Measurements from ENCODE around the gene PCBP3.

The PCBP3 gene

DNA sequence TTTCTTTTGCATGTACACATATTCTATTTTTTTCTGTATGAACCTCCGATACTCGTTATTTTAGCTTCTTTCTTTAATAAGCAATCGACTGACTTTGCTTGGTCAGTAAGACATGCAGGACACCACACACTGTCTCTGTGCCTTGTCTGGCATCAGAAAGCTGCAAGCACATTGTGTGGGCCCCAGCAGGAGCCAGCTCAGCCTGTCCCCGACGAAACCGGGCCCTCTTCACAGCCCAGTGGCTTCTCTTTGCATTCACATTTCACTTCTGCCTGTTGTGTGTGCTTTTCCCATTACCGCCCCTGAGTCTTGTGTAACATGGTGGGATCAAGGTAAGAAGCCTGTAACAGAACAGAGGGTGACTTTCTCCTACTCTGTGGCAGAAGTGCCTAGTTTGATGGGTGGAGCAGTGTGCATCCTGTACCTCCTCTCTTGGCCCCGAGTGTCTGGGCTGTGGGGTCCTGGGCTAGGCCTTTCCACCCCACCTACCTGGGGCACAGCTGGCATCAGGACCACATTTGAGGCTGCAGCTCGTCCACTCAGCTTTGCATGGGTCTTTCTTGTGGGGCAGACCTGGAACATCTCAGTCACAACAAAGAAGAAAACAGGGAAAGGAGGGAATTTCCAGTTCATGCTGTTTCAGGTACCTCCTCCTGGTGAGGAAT is 219.2 kb downstream of the PCBP3 start:
- no peak for DNase-seq (ENCODE audit: low read depth)

- no peak for DNase-seq (ENCODE audit: low read depth)
Measured at GRCh38 chr21:45863267-45863666, 219.7 kb downstream of the PCBP3 start.

DNA sequence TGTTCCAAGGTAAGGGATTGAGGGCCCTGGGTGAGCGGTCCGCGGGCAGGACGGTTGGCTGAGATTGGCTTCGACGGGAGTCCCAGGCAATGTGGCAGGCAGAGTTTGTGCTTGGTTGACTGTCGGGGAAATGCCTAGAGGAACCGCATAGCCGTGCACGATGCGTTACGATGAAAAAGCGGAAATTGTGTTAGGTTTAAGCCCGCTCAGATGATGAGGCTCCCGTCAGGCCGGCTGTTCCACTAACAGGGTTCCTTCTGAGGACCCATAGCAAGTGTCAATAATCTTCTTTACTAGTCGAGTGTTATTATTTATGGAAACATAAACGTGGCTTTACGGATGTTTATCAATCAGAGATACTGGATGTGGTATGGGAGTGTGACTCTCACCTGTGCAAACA is 220.2 kb downstream of the PCBP3 start:
- DNase-seq (ENCODE audit: low read depth): no peak

DNA sequence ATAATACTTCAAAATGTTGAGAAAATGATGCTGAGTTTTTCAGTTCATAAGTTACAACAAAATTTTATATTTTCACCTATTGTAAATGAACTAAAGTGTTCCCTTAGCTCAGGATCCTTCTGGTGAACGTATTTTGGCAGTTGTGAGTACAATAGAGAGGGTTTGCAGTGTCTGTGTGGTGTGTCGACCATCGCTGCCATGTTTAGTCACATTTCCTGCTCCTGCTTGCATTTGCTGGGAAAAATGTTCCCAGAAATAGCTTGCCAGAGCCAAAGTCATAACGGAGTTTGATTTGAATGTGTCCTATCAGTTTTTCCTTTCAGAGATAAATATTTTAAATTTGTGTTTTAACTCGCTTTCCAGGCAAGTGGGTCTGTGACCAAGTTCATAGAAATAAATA is 220.9 kb downstream of the PCBP3 start:
- no peak for DNase-seq (ENCODE audit: low read depth)

DNA sequence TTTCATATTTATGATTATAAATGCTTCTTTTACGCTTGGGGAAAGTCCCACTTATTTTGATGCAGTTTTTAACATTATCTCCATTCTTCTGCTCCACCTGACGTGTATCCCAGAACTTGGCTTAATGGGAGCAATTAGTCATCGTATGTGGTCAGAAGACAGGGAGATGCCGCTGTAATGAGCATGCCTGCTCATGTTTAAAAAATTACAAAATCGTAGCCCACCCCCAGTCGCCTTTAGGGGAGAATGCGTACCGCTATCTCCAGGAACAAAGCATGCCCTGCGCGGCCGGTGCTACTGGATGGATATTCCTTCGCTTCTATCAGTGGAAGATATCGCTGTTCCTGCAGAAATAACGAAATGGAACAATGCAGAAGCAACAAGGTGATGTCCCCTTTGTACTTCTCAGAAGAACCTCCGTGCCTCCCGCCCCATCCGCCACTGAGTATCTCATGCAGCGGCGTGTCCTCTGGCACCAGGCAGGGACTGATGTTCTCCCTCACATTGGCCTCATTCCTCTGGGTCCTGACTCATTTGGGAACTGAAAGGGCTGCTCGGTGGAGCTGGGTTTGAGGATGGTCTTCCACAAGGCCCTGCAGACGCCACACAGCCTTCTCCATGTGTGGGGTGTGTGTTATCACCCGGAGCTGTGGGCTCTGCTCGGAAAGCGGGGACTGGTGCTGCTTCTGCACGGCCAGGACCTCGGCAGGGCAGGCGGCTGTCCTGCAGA is 221.7 kb downstream of the PCBP3 start:
- no peak for DNase-seq (ENCODE audit: low read depth)

GRCh38 chr21:45866551-45866950 is 223.0 kb downstream of the PCBP3 start:
- DNase-seq (ENCODE audit: low read depth): no peak

DNA sequence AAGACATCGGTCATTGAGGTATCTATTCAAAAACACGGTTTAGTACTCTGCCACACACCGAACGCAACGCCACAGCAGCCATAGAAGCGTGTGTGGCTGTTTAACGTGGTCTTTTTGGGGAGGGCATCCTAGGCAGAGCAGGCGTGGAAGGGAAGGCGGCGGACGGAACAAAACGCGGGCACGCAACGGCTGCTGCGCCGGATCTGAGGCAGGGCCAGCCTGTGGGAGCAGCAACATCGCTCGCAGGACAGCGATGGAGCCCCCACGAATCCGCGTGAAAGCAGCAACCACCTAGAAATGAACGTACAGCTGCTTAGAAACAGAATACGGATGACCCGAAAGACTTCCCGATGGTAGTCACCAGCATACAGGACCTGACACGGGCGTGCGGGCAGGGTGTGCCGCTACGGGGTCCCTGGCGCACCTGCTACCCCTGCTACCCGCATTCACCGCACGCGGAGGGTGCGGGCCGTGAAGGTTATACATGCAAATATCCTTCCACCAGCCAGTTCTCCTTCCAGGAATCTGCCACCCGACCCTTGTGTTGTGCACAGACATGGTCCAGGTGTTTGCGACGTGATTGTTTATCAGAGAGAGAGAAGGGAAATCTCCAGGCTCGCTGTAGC is 223.6 kb downstream of the PCBP3 start:
- DNase-seq (ENCODE audit: low read depth): no peak

GRCh38 chr21:45867671-45868081 is 224.2 kb downstream of the PCBP3 start:
- DNase-seq (ENCODE audit: low read depth): no peak

DNA sequence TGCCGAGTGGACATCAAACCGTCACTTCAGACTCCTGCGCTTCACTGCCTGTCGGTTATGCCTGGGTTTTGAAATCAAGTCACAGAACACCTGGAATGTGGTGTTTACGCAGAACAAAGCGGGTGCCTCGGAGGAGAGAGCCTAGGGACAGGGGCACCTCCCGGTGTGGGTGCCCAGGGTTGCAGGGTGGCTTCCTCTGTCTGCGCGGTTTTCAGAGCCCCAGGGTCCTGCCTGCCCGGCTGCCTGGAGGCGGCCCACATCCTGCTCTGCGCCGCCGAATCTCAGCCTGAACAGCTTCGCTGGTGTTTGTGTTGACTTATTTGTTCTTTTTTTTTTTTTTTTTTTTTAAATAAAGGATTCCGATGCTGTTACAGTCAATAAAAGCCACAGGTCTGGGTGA is 224.6 kb downstream of the PCBP3 start:
- no peak for DNase-seq (ENCODE audit: low read depth)

DNA sequence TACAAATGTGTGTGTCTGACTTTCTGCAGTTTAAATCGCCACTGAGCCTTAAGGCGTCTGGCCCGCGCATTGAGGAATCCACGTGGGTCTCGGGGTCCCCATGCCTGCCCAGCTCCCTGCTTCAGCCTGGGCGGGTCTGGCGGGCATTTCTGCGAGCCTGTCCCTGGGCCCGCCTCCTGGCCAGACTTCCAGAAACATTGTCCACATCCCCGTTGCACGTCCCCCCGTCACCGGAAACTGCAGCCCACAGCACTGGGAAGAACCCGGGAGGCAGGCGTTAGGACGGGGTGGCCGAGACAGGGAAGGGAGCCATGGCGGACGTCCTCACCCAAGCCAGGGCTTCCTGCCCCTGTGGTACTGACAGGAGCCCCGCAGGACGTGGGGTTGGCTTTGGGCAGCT is 225.0 kb downstream of the PCBP3 start:
- no peak for DNase-seq (ENCODE audit: low read depth)

GRCh38 chr21:45869121-45870007 is 225.8 kb downstream of the PCBP3 start:
- no peak for DNase-seq (ENCODE audit: low read depth)

DNA sequence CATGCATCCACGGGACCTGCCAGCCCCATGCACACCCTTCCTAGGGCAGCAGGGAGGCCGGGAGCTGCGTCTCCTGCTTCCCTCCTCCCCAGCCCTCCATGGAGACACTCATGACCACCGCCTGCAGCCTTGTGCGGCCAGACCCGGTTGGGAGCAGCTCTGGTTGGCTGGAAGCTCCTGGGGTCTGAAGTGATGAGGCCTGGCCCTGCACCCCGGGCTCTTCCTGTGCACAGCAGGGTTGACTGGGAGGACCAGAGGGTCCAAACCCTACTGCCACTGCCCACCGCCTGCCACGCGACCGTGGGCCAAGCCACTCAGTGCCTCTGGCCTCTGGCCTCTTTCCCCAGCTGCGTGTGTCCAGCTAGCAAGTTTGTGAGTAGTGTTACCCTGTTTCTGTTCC is 226.9 kb downstream of the PCBP3 start:
- DNase-seq (ENCODE audit: low read depth): no peak

DNA sequence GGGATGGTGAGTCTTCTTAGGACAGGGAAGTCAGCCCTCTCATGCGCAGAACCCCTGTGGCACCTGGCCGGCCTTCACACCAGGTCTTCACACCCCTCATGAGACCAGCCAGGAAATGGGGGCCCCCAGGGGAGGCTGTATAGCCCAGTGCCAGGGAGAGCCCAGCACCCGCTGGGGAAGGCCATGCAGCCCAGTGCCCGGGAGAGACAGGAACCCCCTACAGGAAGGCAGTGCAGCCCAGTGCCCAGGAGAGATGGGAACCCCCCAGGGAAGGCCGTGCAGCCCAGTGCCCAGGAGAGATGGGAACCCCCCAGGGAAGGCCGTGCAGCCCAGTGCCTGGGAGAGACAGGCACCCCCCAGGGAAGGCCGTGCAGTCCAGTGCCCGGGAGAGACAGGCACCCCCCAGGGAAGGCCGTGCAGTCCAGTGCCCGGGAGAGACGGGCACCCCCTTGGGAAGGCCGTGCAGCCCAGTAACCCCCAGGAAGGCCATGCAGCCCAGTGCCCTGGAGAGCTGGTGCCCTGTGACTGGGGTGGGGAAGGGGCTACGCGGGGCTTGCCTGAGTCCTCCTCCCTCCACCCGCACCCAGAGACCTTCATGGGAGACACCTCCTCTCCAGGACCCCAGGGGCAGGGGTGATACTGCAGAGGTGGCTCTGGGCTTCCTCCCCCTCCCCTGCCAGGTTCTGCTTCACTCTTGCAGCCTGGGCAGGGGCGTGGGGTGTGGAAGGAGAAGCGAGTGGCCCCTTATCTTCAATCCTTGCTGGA is 227.5 kb downstream of the PCBP3 start:
- no peak for DNase-seq (ENCODE audit: low read depth)

GRCh38 chr21:45871616-45872236 is 228.2 kb downstream of the PCBP3 start:
- no peak for DNase-seq (ENCODE audit: low read depth)

DNA sequence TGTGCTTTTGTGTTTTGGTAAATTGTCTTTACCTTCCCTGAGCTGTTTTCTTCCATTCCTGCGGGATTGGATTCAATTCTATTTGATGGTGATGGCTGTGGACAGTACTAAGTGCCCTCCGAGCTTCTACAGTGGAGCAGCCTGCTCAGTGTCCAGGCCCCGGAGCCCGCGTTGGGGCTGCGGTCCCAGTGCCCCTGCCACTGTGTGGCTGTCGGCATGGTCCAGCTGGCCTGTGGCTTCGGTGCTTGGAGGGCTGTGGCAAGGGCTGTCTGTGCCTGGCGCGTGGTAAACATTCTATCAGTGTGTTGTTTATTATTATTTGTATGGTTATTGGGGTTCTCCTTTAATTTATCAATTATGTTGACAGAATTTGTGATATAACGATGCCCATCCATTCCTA is 228.9 kb downstream of the PCBP3 start:
- DNase-seq (ENCODE audit: low read depth): no peak

DNA sequence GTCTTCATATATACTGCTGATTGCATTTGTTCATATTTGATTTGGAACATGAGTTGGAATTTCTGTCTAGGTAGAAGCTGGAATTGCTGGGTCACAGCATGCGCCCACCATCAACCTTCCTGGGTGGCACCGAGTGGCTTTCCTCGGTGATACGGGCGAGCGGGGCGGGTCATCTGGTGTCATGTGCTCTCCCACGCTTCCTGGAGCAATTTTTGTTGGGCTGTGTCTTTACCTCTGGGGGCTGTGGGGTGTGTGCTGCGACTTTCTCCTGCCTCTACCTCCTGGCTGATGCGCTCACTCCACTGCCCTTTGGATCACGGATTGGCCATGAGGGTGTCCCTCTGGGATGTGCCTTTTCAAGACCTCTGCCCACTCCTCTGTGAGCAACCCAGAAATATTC is 229.4 kb downstream of the PCBP3 start:
- no peak for DNase-seq (ENCODE audit: low read depth)

DNA sequence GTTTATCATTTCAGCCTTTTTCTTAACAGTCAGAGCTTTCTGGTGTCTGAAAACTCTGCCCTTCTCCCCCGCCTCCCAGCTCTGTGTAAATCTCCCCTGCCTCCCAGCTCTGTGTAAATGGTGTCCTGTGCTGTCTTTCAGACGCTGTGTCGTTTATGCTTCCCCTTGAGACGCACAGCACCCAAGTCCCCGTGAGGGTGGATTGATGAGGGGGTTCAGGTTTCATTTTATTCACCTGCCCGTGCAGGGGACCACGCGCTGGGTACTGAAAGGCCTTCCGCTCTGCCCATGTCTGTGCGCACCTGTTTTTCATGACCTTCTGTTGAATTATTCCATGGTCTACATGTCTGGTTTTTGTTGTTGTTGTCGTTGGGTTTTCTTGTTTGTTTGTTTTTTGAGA is 229.9 kb downstream of the PCBP3 start:
- no peak for DNase-seq (ENCODE audit: low read depth)

DNA sequence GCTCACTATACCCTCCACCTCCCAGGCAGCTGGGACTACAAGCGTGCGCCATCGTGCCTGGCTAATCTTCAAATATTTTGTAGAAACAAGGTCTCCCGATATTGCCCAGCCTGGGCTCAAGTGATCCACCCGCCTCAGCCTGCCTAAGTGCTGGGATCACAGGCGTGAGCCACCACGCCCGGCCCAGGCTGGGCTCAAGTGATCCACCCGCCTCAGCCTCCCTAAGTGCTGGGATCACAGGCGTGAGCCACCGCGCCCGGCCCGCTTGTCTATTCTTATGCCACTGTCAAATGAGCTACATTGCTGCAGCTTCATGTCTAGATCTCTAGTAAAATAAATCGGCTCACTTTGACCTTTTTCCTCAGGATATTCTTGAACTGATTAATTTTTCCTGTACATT is 230.3 kb downstream of the PCBP3 start:
- DNase-seq (ENCODE audit: low read depth): no peak

GRCh38 chr21:45874716-45875415 is 231.3 kb downstream of the PCBP3 start:
- no peak for DNase-seq (ENCODE audit: low read depth)

DNA sequence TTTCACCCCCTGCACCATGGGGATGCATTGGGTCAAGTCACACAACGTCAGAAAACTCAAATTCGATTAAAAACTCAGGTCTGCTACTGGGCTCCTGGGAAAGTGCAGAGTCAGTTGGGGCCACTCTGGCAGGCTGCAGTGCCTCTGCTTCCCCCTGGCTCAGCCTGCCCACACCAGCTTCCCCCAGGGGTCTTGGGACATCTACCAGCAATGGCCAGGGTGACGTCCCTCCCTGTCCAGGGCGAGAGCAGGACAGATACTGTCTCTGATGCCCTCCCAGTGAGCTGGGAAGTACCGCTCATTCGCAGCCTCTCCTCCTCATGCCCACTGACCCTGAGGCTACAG is 231.9 kb downstream of the PCBP3 start:
- no peak for DNase-seq (ENCODE audit: low read depth)

DNA sequence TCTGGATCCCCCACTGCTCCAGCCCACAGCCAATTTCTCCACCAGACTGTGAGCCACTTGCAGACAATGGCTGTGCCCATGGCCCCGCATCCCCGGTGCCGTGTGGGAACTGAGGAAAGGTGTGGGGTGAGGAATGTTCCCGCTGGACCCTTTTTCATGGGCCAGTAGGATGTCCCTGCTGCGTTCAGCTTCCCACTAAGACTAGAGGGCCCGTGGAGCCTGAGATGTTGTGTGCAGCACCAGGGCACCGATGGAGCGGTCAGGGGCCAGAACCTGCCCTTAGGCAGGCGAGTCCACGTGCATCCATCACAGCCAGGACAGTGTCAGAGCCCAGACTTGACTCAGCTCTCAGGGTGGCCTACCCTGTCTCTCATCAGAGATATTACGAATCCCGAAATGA is 232.4 kb downstream of the PCBP3 start:
- no peak for DNase-seq (ENCODE audit: low read depth)

Measured in T-helper 22 cell (primary cell).